Measurements from ENCODE around the gene DLG2.

The DLG2 gene

DNA sequence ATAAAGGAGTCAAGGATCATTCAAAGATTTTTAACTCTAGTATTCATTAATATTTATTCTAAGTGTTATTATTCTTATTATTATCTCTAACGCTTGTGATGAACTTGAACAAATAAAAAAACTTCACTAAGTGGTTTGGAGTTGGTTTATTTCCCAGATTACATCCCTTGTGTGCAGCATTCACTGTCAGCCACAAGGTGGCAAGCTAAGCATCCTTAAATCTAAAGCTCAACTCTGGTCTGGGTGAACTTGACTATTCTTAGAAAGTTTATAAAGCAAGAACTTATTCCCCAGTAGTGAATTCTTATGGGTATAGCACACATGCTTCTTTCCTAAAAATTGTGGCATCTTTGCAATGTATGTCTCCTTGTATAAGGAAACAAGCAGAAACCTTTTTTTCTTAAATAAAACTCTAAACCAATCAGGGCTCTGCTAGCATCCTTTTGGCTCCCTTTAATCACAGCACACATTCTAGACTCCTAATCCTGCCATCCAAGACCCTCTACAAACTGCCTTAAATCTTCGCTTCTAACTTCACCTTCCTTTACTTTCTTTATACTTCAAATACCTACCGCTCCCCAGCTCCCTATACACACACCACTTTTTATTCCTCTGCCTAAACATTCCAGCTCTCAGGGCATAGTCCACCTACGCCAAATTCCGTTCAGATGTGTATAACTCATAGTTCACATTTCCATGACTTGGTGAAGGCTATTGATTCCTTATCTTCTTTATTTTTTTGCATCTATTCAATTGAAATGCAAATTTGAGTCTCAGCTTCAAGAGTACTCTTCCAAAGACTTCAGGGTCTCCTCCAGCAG, 1068.8 kb downstream of the DLG2 start:
- no peak for DNase-seq (ENCODE audit: low spot score)

- DNase-seq (ENCODE audit: low spot score), result no peak
These were observed 1074.4 kb downstream of the DLG2 start for GRCh38 chr11:84552791-84553190.

GRCh38 chr11:84549217-84549616, 1077.9 kb downstream of the DLG2 start:
- DNase-seq (ENCODE audit: low spot score), result no peak

DNA sequence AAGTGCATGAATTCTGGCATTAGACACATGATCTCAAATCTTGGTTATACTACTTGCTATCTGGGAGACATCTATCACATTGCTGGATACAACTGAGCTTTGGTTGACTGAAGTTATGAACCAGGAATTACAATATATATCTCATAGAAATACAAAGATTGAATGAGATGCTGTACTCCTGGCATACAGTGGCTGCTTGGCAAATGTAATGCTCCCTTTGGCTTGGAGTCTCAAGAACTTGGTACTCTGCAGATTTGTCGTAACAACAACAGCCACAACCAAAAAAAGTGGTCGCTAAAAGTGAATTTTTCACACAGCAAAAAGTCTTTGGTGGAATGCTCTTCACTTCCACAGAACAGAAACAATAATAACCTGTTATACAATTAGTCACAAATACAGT, 1082.6 kb downstream of the DLG2 start:
- DNase-seq (ENCODE audit: low spot score), result no peak

GRCh38 chr11:84543367-84544159, 1083.6 kb downstream of the DLG2 start:
- DNase-seq (ENCODE audit: low spot score), result no peak

GRCh38 chr11:84541731-84542340, 1085.3 kb downstream of the DLG2 start:
- DNase-seq (ENCODE audit: low spot score), result no peak

- peak; percentile 68 for DNase-seq (ENCODE audit: low spot score)
These were observed 1090.7 kb downstream of the DLG2 start for GRCh38 chr11:84536456-84536855.

DNA sequence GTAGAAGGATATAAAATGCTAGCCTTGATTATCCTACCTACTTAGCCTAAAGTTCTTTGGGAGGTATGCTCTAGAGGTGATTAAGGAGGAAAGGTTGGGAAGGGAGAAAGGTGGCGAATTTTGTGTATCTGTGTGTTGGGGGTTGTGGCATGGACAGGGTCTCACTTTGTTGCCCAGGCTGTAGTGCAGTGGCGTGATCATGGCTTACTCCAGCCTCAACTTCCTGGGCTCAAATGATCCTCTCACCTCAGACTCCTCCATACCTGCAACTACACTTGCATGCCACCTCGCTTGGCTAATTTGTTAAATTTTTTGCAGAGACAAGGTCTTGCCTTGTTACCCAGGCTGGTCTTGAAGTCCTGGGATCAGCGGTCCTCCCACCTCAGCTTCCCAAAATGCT, 1094.8 kb downstream of the DLG2 start:
- no peak for DNase-seq (ENCODE audit: low spot score)

- no peak for DNase-seq (ENCODE audit: low spot score)
These were observed 1100.9 kb downstream of the DLG2 start for GRCh38 chr11:84526250-84526649.

- no peak for DNase-seq (ENCODE audit: low spot score)
These were observed 1102.6 kb downstream of the DLG2 start for GRCh38 chr11:84524422-84525051.

GRCh38 chr11:84522331-84522730, 1104.8 kb downstream of the DLG2 start:
- DNase-seq (ENCODE audit: low spot score), result no peak

DNA sequence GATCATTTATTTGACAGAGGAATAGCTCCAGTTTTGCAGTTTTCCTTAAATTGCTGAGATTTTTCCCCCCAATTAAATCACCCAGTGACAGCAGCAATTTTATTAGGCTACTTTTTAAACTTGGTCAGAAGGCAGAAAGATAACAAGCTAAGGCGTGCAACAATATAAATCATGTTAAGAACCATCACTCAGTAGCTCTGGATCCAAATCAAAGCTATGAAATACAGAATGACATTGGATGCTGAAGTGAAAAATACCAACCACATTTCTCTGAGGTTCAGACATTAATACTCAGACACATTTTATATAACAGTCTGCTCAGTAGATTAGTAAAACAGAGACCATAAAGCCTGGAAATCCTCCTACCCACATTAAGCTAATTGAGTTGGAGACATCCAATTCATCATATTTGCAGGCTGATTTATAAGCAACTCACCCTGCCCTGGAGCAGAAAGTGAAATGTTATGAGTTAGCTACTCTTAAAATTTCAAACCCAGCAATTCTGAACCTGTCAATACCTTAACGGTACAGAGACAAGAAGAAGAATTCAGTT, 1108.4 kb downstream of the DLG2 start:
- DNase-seq (ENCODE audit: low spot score), result no peak

GRCh38 chr11:84514436-84514835, 1112.7 kb downstream of the DLG2 start:
- no peak for DNase-seq (ENCODE audit: low spot score)

GRCh38 chr11:84503503-84503902, 1123.6 kb downstream of the DLG2 start:
- no peak for DNase-seq (ENCODE audit: low spot score)

GRCh38 chr11:84501750-84502149, 1125.4 kb downstream of the DLG2 start:
- DNase-seq (ENCODE audit: low spot score), result no peak

GRCh38 chr11:84497981-84498411, 1129.1 kb downstream of the DLG2 start:
- no peak for DNase-seq (ENCODE audit: low spot score)

DNA sequence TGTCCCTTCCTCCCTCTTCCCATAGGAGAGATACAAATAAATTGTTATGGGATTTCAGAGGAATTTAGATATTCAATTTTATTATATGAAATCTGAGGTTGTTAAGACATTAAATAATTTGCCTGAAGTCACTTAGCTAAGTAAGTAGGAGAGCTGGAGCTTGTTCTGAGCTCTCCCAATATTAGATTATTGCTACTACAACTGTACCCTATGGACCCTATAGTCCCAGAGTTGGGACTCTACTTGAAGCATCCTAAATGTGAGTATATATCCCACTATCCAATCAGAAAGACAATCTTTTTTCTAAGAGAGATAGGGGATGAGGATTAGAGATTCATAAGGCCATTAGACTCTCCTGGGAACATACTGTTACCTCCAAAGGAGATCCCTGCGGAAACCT, 1130.0 kb downstream of the DLG2 start:
- DNase-seq (ENCODE audit: low spot score), result no peak

GRCh38 chr11:84496122-84496521, 1131.0 kb downstream of the DLG2 start:
- no peak for DNase-seq (ENCODE audit: low spot score)

DNA sequence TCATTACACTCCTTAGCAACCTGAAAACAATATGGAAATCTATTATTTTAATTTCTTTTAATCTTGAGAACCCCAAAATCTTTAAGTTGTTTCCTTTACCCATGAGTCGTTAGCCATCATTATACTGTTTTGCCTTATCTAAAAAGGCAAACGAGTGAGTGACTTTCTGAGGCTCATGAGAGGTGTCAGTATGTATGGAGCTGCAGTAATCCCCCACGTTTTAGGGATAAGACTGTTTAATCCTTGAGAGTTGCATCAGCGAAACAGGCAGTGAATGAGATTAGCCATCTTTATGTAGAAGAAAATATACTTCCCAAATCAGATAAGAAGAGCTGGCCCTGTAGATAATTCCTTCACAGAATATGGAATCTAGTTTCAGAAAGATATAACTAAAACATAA, 1147.0 kb downstream of the DLG2 start:
- no peak for DNase-seq (ENCODE audit: low spot score)

- DNase-seq (ENCODE audit: low spot score), result no peak
These were observed 1150.6 kb downstream of the DLG2 start for GRCh38 chr11:84476581-84476980.

- DNase-seq (ENCODE audit: low spot score), result no peak
These were observed 1155.6 kb downstream of the DLG2 start for GRCh38 chr11:84471501-84471900.

DNA sequence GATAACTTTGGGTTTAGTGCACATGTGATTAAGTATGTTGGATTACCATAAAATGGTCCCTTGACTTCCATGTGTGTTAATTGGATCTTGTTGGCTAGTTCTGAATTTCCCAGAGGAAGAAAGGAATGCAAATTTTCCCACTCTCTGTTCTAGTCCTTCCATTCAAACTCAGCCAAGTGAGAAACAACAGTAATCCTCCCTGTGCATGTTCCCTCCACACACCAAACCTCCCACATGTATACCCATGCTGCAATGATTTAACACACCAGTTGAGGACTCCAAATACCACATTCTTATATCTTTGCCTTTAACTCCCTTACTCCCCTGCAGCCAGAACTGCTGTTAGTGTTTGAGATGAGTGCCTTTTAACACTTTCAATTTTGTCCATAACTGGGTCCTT, 1158.9 kb downstream of the DLG2 start:
- no peak for DNase-seq (ENCODE audit: low spot score)
